Measurements from ENCODE around the gene BMPR1A. TPM values are rescaled to one million over a fixed set of nuclear protein-coding genes. Genes with fewer than 3 reads are reported as not detected.
A peak's percentile ranks its signal among the peaks of the same experiment; 100 is the strongest.

The BMPR1A gene
- total and polyA plus RNA-seq, 9 of the 15 experiments (the other 6 are each of a cell fraction or from before 2014, with no cell fraction given): 1.6 to 17.5 (median 9.1) TPM

- no peak for TF ChIP-seq LARP7 (IDR thresholded peaks at IDR 0.05)
- TF ChIP-seq ZNF778 (CRISPR knock-in tag; IDR thresholded peaks at IDR 0.05): no peak
- peak; percentile 50 for TF ChIP-seq MTA2 (IDR thresholded peaks at IDR 0.05; ENCODE audit: low read depth)
- TF ChIP-seq PHF21A (IDR thresholded peaks at IDR 0.05; ENCODE audit: borderline replicate concordance, low read depth): no peak
- TF ChIP-seq WHSC1 (IDR thresholded peaks at IDR 0.05; ENCODE audit: low read length): no peak
- no peak for TF ChIP-seq ZNF764 (CRISPR knock-in tag; IDR thresholded peaks at IDR 0.05; ENCODE audit: low read depth)
- TF ChIP-seq AFF1 (IDR thresholded peaks at IDR 0.05; ENCODE audit: low read depth in 1 of 2, partially characterized antibody in 2 of 2): peak in 1 of 2 experiments; percentile 59
- no peak for TF ChIP-seq ZNF133 (CRISPR knock-in tag; IDR thresholded peaks at IDR 0.05)
- TF ChIP-seq PHTF2 (CRISPR knock-in tag; IDR thresholded peaks at IDR 0.05): no peak
- no peak for TF ChIP-seq PRPF4 (IDR thresholded peaks at IDR 0.05; ENCODE audit: insufficient read depth, low read depth, low read length, poor library complexity, severe bottlenecking)
- no peak for TF ChIP-seq CSDE1 (IDR thresholded peaks at IDR 0.05)
- TF ChIP-seq SMAD1 (IDR thresholded peaks at IDR 0.05; ENCODE audit: low read depth, low read length, partially characterized antibody): no peak
- no peak for TF ChIP-seq MAFK (IDR thresholded peaks at IDR 0.05; ENCODE audit: low read length)
- no peak for TF ChIP-seq CBX3 (IDR thresholded peaks at IDR 0.05; ENCODE audit: borderline replicate concordance in 1 of 2, low read length in 2 of 2)
- no peak for TF ChIP-seq ZNF121 (CRISPR knock-in tag; conservative IDR thresholded peaks at IDR 0.05)
- no peak for TF ChIP-seq MCM7 (IDR thresholded peaks at IDR 0.05)
- no peak for TF ChIP-seq XRCC4 (IDR thresholded peaks at IDR 0.05; ENCODE audit: extremely low read depth, insufficient read depth, insufficient read length)
- TF ChIP-seq FIP1L1 (IDR thresholded peaks at IDR 0.05; ENCODE audit: low read depth, low read length, poor library complexity, severe bottlenecking): no peak
- no peak for TF ChIP-seq ZFPM2 (CRISPR knock-in tag; IDR thresholded peaks at IDR 0.05)
- TF ChIP-seq SMAD4 (CRISPR knock-in tag; conservative IDR thresholded peaks at IDR 0.05): no peak
- no peak for TF ChIP-seq NR2F6 (CRISPR knock-in tag; IDR thresholded peaks at IDR 0.05)
- no peak for TF ChIP-seq ZNF282 (CRISPR knock-in tag; IDR thresholded peaks at IDR 0.05)
- TF ChIP-seq ELF4 (CRISPR knock-in tag; IDR thresholded peaks at IDR 0.05): no peak
- TF ChIP-seq NFRKB (IDR thresholded peaks at IDR 0.05; ENCODE audit: low read depth): 0 out of 2 replicates have a peak, but pooled peaks have one; percentile 2
- TF ChIP-seq ZNF134 (CRISPR knock-in tag; conservative IDR thresholded peaks at IDR 0.05): no peak
- 0 out of 2 replicates have a peak, but pooled peaks have one; percentile 7 for TF ChIP-seq CEBPG (CRISPR knock-in tag; IDR thresholded peaks at IDR 0.05)
- TF ChIP-seq CEBPG (tag; conservative IDR thresholded peaks at IDR 0.05 in 1 of 2, IDR thresholded peaks at IDR 0.05 in 1 of 2): peak; percentile 22 to 70; a peak in 3 of 4 replicates
- no peak for TF ChIP-seq ZBTB1 (CRISPR knock-in tag; IDR thresholded peaks at IDR 0.05; ENCODE audit: borderline replicate concordance, low read depth)
- TF ChIP-seq CHCHD3 (CRISPR knock-in tag; IDR thresholded peaks at IDR 0.05): no peak
- no peak for TF ChIP-seq PCBP2 (IDR thresholded peaks at IDR 0.05; ENCODE audit: low read depth, low read length, poor library complexity, severe bottlenecking)
Observed at GRCh38 chr10:86759073-86759672, 2.8 kb downstream of the BMPR1A start (continued).

Measured in K562 (cell line).